SK-N-SH treated with all-trans-retinoic acid at 6 μM for 48 hours (cell line): ENCODE data around the gene FBXO42.

Experiments
- ATAC-seq: fragments of 200-7000 bp; cut with Tn5 transposase; 3 replicates; pipeline ENCODE4 v1.9.1; 2020; ENCODE audit warnings: mild to moderate bottlenecking, moderate library complexity
- BACH2 ChIP-seq: fragments of 250-450 bp; sonication (Bioruptor Pico); IDR thresholded peaks from 2 replicates; pipeline ENCODE4 v1.9.0; 2021; ENCODE audit warnings: mild to moderate bottlenecking, borderline replicate concordance
- CSDC2 ChIP-seq: fragments of 250-450 bp; sonication (Bioruptor Pico); IDR thresholded peaks from 2 replicates; pipeline ENCODE4 v1.5.0; 2020; ENCODE audit warnings: mild to moderate bottlenecking, moderate library complexity
- ESRRG ChIP-seq: fragments of 250-450 bp; sonication (Bioruptor Pico); IDR thresholded peaks from 2 replicates; pipeline ENCODE4 v1.6.1; 2021; ENCODE audit warnings: mild to moderate bottlenecking
- GLIS3 ChIP-seq: fragments of 250-450 bp; sonication (Bioruptor Pico); IDR thresholded peaks from 2 replicates; pipeline ENCODE4 v1.5.0; 2020; ENCODE audit warnings: mild to moderate bottlenecking, moderate library complexity
- ISL1 ChIP-seq: fragments of 250-450 bp; sonication (Bioruptor Pico); IDR thresholded peaks from 2 replicates; pipeline ENCODE4 v2.1.2; 2022; ENCODE audit warnings: mild to moderate bottlenecking, moderate library complexity
- OSR1 ChIP-seq: fragments of 250-450 bp; sonication (Bioruptor Pico); IDR thresholded peaks from 2 replicates; pipeline ENCODE4 v1.8.0; 2022; ENCODE audit warnings: moderate library complexity, mild to moderate bottlenecking, inconsistent platforms
- PATZ1 ChIP-seq: fragments of 250-450 bp; sonication (Bioruptor Pico); IDR thresholded peaks from 2 replicates; pipeline ENCODE4 v1.8.0; 2020; ENCODE audit warnings: mild to moderate bottlenecking, moderate library complexity, borderline replicate concordance
- POU6F1 ChIP-seq: fragments of 250-450 bp; sonication (Bioruptor Pico); IDR thresholded peaks from 2 replicates; pipeline ENCODE4 v1.8.0; 2021; ENCODE audit warnings: low read depth, mild to moderate bottlenecking, moderate library complexity, borderline replicate concordance
- PPARA ChIP-seq: fragments of 250-450 bp; sonication (Bioruptor Pico); IDR thresholded peaks from 2 replicates; pipeline ENCODE4 v1.5.0; 2020; ENCODE audit warnings: mild to moderate bottlenecking, borderline replicate concordance
- RARB ChIP-seq: fragments of 250-450 bp; sonication (Bioruptor Pico); IDR thresholded peaks from 2 replicates; pipeline ENCODE4 v1.8.0; 2021; ENCODE audit warnings: mild to moderate bottlenecking, moderate library complexity
- SNAI2 ChIP-seq: fragments of 250-450 bp; sonication (Bioruptor Pico); IDR thresholded peaks from 2 replicates; pipeline ENCODE4 v1.5.0; 2020; ENCODE audit warnings: mild to moderate bottlenecking, moderate library complexity
- TCF4 ChIP-seq: fragments of 250-450 bp; sonication (Bioruptor Pico); IDR thresholded peaks from 2 replicates; pipeline ENCODE4 v1.8.0; 2021; ENCODE audit warnings: mild to moderate bottlenecking, moderate library complexity, borderline replicate concordance
- TOX ChIP-seq: fragments of 250-450 bp; sonication (Bioruptor Pico); IDR thresholded peaks from 2 replicates; pipeline ENCODE4 v1.8.0; 2021; ENCODE audit warnings: mild to moderate bottlenecking, moderate library complexity, borderline replicate concordance
- ZFP3 ChIP-seq: fragments of 250-450 bp; sonication (Bioruptor Pico); IDR thresholded peaks from 2 replicates; pipeline ENCODE4 v1.5.0; 2020; ENCODE audit warnings: mild to moderate bottlenecking, moderate library complexity
- ZNF565 ChIP-seq: fragments of 450-650 bp; formaldehyde crosslinking; conservative IDR thresholded peaks from 2 replicates; pipeline ENCODE4 v1.5.0; 2020; ENCODE audit warnings: low read depth, mild to moderate bottlenecking, moderate library complexity
- ZNF70 ChIP-seq: fragments of 450-650 bp; formaldehyde crosslinking; IDR thresholded peaks from 2 replicates; pipeline ENCODE4 v1.5.0; 2020; ENCODE audit warnings: mild to moderate bottlenecking, moderate library complexity
- ZNF8 ChIP-seq: fragments of 450-650 bp; formaldehyde crosslinking; IDR thresholded peaks from 2 replicates; pipeline ENCODE4 v1.5.0; 2020; ENCODE audit warnings: mild to moderate bottlenecking, moderate library complexity
- TF ChIP-seq, protein P1 (sequence below): fragments of 250-450 bp; sonication (Bioruptor Pico); IDR thresholded peaks from 2 replicates; pipeline ENCODE4 v1.5.0; 2020; ENCODE audit warnings: mild to moderate bottlenecking, moderate library complexity
- TF ChIP-seq, protein P2 (sequence below): fragments of 250-450 bp; sonication (Bioruptor Pico); IDR thresholded peaks from 2 replicates; pipeline ENCODE4 v1.5.1; 2021; ENCODE audit warnings: mild to moderate bottlenecking, moderate library complexity
- TF ChIP-seq, protein P3 (sequence below): fragments of 250-450 bp; sonication (Bioruptor Pico); IDR thresholded peaks from 2 replicates; pipeline ENCODE4 v1.5.1; 2020; ENCODE audit warnings: low read depth, mild to moderate bottlenecking, moderate library complexity

Gene FBXO42

GRCh38 chr1:16393570-16394521, 41.6 kb upstream of the FBXO42 start:
- no peak for ATAC-seq
- no peak for TF ChIP-seq ZNF565 (CRISPR knock-in tag)
- TF ChIP-seq RARB (CRISPR knock-in tag): no peak
- TF ChIP-seq ZNF70 (CRISPR knock-in tag): no peak
- no peak for TF ChIP-seq TOX (CRISPR knock-in tag)
- no peak for TF ChIP-seq POU6F1 (CRISPR knock-in tag)
- TF ChIP-seq, protein P1, sequence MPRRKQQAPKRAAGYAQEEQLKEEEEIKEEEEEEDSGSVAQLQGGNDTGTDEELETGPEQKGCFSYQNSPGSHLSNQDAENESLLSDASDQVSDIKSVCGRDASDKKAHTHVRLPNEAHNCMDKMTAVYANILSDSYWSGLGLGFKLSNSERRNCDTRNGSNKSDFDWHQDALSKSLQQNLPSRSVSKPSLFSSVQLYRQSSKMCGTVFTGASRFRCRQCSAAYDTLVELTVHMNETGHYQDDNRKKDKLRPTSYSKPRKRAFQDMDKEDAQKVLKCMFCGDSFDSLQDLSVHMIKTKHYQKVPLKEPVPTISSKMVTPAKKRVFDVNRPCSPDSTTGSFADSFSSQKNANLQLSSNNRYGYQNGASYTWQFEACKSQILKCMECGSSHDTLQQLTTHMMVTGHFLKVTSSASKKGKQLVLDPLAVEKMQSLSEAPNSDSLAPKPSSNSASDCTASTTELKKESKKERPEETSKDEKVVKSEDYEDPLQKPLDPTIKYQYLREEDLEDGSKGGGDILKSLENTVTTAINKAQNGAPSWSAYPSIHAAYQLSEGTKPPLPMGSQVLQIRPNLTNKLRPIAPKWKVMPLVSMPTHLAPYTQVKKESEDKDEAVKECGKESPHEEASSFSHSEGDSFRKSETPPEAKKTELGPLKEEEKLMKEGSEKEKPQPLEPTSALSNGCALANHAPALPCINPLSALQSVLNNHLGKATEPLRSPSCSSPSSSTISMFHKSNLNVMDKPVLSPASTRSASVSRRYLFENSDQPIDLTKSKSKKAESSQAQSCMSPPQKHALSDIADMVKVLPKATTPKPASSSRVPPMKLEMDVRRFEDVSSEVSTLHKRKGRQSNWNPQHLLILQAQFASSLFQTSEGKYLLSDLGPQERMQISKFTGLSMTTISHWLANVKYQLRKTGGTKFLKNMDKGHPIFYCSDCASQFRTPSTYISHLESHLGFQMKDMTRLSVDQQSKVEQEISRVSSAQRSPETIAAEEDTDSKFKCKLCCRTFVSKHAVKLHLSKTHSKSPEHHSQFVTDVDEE (CRISPR knock-in tag): no peak
- no peak for TF ChIP-seq CSDC2
- TF ChIP-seq SNAI2 (CRISPR knock-in tag): no peak
- TF ChIP-seq BACH2 (CRISPR knock-in tag): no peak
- TF ChIP-seq ZFP3 (CRISPR knock-in tag): no peak
- no peak for TF ChIP-seq OSR1

DNA sequence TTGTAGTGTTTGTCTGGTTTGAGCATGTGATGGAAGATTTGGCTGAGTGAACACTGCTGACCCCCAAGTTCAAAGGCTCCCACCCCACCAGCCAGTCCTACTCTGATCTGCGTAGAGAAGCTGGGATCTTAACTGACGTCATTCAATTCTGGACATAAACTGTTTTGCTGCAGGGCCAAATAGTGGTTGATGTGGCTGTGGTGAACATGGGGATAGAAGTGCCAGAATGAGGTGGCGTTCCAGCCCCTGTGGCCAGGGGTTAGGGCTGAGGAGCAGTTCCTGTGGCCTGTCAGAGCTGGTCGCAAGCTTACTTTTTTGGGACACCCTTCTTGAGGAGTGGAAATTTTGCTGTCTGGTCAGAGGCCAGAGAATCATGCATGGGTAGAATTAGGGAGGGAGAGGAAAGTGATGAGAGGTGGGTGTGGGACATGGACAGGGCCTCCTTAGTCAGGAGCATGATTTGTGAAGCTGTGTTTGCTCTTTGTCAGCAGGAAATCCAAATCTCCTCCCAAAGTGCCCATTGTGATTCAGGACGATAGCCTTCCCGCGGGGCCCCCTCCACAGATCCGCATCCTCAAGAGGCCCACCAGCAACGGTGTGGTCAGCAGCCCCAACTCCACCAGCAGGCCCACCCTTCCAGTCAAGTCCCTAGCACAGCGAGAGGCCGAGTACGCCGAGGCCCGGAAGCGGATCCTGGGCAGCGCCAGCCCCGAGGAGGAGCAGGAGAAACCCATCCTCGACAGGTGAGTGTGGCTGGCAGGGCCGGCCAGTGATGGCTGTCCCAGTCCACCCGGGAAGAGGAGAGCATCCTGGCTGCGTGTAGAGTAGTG, 40.7 kb upstream of the FBXO42 start:
- TF ChIP-seq BACH2 (CRISPR knock-in tag): no peak
- TF ChIP-seq TOX (CRISPR knock-in tag): no peak
- TF ChIP-seq, protein P2, sequence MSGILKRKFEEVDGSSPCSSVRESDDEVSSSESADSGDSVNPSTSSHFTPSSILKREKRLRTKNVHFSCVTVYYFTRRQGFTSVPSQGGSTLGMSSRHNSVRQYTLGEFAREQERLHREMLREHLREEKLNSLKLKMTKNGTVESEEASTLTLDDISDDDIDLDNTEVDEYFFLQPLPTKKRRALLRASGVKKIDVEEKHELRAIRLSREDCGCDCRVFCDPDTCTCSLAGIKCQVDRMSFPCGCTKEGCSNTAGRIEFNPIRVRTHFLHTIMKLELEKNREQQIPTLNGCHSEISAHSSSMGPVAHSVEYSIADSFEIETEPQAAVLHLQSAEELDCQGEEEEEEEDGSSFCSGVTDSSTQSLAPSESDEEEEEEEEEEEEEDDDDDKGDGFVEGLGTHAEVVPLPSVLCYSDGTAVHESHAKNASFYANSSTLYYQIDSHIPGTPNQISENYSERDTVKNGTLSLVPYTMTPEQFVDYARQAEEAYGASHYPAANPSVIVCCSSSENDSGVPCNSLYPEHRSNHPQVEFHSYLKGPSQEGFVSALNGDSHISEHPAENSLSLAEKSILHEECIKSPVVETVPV (CRISPR knock-in tag): no peak
- no peak for TF ChIP-seq ISL1 (CRISPR knock-in tag)
- TF ChIP-seq ESRRG: no peak
- TF ChIP-seq ZNF565 (CRISPR knock-in tag): no peak
- ATAC-seq: no peak

DNA sequence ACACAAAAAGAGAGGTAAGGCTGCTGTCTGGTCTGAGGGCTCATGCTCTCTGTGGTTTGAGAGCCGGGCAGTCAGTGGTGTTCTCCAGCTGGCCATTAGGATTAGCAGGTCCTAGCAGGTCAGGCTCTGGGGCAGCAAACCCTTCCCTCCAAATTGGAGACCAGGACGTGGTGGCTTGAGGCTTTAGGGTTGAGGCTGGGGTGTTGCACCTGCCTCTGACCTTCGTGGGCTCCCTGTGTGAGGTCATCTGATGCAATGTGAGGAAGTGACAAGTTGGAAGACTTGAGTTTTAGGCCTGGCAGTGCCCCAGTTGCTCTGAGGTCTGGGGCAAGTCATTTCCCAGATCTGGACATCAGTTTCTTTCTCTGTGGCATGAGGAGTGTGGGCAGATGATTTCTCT, 39.1 kb upstream of the FBXO42 start:
- ATAC-seq: no peak
- TF ChIP-seq PPARA (CRISPR knock-in tag): no peak
- no peak for TF ChIP-seq POU6F1 (CRISPR knock-in tag)
- TF ChIP-seq BACH2 (CRISPR knock-in tag): no peak
- no peak for TF ChIP-seq TOX (CRISPR knock-in tag)
- no peak for TF ChIP-seq ZNF565 (CRISPR knock-in tag)
- TF ChIP-seq, protein P1 (CRISPR knock-in tag): no peak
- TF ChIP-seq, protein P3, sequence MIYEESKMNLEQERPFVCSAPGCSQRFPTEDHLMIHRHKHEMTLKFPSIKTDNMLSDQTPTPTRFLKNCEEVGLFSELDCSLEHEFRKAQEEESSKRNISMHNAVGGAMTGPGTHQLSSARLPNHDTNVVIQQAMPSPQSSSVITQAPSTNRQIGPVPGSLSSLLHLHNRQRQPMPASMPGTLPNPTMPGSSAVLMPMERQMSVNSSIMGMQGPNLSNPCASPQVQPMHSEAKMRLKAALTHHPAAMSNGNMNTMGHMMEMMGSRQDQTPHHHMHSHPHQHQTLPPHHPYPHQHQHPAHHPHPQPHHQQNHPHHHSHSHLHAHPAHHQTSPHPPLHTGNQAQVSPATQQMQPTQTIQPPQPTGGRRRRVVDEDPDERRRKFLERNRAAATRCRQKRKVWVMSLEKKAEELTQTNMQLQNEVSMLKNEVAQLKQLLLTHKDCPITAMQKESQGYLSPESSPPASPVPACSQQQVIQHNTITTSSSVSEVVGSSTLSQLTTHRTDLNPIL (CRISPR knock-in tag): no peak
- TF ChIP-seq CSDC2: no peak
- TF ChIP-seq ZNF8 (CRISPR knock-in tag): no peak
- TF ChIP-seq PATZ1 (CRISPR knock-in tag): no peak
- TF ChIP-seq OSR1: no peak
- no peak for TF ChIP-seq ZNF70 (CRISPR knock-in tag)
- no peak for TF ChIP-seq TCF4 (CRISPR knock-in tag)
- no peak for TF ChIP-seq GLIS3 (CRISPR knock-in tag)
